AG04450 (cell line): Measurements from ENCODE around the gene CCDC40. TPM values are rescaled to one million over a fixed set of nuclear protein-coding genes. Genes with fewer than 3 reads are reported as not detected.
A peak's percentile ranks its signal among the peaks of the same experiment; 100 is the strongest.

Experiments
- CTCF ChIA-PET: fragments of 300-600, 350-600 bp; formaldehyde crosslinking; extraction: SDS; loops from one replicate; lab custom pipeline; 2022; ENCODE audit warnings: antibody characterized with exemption, inconsistent platforms; lab: Charles Lee
- POLR2A ChIA-PET: fragments of 350-600 bp; formaldehyde crosslinking; extraction: SDS; loops from one replicate; lab custom pipeline; 2021; ENCODE audit warnings: antibody characterized with exemption, inconsistent platforms; lab: Yijun Ruan, JAX
- DNase-seq: peaks from one replicate; pipeline ENCODE4 v3.0.0-alpha.2; 2011; ENCODE audit warnings: low read depth, low spot score
- H3K27ac ChIP-seq: one replicate; pipeline ENCODE4 v1.5.1; 2012; ENCODE audit warnings: low read depth, low read length, control low read depth
- H3K27me3 ChIP-seq: one replicate; pipeline ENCODE4 v1.6.0; 2012; ENCODE audit warnings: low read length; ENCODE audit not compliant: control insufficient read depth, insufficient read depth
- H3K4me3 ChIP-seq: 2 replicates; pipeline ENCODE4 v1.5.1; 2011; ENCODE audit warnings: mild to moderate bottlenecking, low read depth, low read length, control low read depth
- H3K9me3 ChIP-seq: 2 replicates; pipeline ENCODE4 v1.5.1; 2012; ENCODE audit warnings: low read length; ENCODE audit not compliant: control insufficient read depth, insufficient read depth
- polyA plus RNA-seq: library from polyadenylated mRNA; depleted of rRNA; stranded (reverse); fragments of >200 nt; gene quantifications from 2 replicates; pipeline ENCODE4 v1.2.3, GENCODE V29; 2011
- TF ChIP-seq, protein P1 (sequence below): IDR thresholded peaks from 2 replicates; pipeline ENCODE4 v1.5.1; 2011; ENCODE audit warnings: low read depth, low read length, control low read depth, inconsistent platforms

Gene CCDC40
- polyA plus RNA-seq, 1 experiment: 2.4 TPM

DNA sequence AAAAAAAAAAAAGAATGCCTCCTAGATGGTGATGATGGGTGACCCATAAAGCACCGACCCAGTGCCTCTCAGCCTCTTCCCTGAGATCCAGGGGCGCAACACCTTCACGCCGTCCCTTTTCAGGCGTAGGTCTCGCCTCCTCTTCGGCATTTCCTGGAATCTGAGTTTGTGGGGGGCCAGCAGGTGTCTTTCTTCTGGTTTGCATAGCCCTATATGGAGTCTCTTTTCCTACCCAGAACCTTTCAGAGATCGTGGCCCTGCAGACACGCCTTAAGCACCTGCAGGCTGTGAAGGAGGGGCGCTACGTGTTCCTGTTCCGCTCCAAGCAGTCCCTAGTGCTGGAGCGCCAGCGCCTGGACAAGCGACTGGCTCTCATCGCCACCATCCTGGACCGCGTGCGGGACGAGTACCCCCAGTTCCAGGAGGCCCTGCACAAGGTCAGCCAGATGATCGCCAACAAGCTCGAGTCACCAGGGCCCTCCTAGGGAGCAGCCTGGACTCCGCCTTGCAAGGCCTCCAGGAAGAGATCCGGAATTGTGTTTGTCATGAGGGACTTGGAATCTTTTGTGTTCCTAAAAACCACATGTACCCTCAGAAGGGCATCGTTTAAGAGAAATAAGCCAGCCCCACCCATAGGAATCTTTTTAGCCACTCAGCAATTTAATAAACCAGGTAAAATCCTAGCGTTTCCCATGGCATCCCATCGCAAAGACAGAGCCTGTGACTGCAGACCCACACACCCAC is 63.0 kb downstream of the CCDC40 start:
- H3K9me3 ChIP-seq: no peaks in the 10 kb centered on the region
- TF ChIP-seq, protein P1, sequence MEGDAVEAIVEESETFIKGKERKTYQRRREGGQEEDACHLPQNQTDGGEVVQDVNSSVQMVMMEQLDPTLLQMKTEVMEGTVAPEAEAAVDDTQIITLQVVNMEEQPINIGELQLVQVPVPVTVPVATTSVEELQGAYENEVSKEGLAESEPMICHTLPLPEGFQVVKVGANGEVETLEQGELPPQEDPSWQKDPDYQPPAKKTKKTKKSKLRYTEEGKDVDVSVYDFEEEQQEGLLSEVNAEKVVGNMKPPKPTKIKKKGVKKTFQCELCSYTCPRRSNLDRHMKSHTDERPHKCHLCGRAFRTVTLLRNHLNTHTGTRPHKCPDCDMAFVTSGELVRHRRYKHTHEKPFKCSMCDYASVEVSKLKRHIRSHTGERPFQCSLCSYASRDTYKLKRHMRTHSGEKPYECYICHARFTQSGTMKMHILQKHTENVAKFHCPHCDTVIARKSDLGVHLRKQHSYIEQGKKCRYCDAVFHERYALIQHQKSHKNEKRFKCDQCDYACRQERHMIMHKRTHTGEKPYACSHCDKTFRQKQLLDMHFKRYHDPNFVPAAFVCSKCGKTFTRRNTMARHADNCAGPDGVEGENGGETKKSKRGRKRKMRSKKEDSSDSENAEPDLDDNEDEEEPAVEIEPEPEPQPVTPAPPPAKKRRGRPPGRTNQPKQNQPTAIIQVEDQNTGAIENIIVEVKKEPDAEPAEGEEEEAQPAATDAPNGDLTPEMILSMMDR: no peak
- no peak overlapping the region for H3K27ac ChIP-seq
- no peaks in the 10 kb centered on the region for H3K27me3 ChIP-seq
- CTCF ChIA-PET: interaction anchor here (1.5 kb wide), 1 partner anchor 17 kb away, joined by 4 read pairs; no protein-coding TSS in a partner anchor
- POLR2A ChIA-PET: no interaction called here
- DNase-seq: no peak
- H3K4me3 ChIP-seq: no peak overlapping the region

DNA sequence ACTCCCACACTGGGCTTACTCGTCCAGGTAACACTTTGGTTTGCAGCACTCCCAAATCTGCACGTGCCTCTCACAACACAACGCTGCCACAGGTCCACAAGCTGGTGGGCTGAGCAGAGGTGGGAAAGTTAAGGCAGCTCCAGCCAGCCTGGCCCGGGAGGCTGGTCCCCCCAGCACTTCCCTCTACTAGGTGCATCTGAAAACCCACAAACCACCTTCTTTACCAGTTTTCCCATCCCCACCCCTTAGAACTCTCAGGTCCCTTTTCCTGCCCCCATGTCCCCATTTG is 63.5 kb downstream of the CCDC40 start:
- Histone ChIP-seq H3K27me3 (no peaks in the 10 kb centered on the region), H3K4me3 (no peak overlapping the region), H3K27ac (no peak overlapping the region), H3K9me3 (no peaks in the 10 kb centered on the region)
- TF ChIP-seq, protein P1: no peak
- ChIA-PET POLR2A (no interaction called here), CTCF (interaction anchor here (1.5 kb wide), 1 partner anchor 17 kb away, joined by 4 read pairs; no protein-coding TSS in a partner anchor)
- DNase-seq: no peak

DNA sequence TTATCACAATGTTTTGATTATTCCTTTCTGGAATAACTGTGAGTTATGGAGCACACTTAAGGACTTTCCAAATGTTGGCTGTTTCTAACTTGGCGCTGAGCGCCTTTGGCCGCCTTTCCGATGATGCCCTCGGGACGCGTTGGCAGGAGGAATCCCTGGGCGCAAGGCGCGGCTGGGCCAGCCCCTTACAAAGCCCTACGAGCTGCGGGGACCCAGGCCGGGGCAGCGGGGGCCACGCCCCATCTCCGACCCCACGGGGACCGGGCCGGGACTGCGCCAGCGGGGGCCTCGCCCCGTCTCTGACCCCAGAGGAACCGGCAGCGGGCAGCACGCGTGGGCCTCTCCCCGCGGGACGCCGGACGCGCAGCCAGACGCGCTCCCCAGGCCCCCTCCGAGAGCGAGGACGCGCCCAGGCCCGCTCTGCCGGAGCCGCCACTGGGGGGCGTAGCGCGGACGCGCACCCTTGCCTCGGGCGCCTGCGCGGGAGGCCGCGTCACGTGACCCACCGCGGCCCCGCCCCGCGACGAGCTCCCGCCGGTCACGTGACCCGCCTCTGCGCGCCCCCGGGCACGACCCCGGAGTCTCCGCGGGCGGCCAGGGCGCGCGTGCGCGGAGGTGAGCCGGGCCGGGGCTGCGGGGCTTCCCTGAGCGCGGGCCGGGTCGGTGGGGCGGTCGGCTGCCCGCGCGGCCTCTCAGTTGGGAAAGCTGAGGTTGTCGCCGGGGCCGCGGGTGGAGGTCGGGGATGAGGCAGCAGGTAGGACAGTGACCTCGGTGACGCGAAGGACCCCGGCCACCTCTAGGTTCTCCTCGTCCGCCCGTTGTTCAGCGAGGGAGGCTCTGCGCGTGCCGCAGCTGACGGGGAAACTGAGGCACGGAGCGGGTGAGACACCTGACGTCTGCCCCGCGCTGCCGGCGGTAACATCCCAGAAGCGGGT is 64.8 kb downstream of the CCDC40 start, which contains the start of gene GAA:
Gene GAA, plus strand, starts transcription at position 571 of the 935 bp plus-strand sequence. CDS start 3,006 bp downstream, outside the sequence.
- POLR2A ChIA-PET: interaction anchor here (0.5 to 1.4 kb wide), 11 partner anchors 8 to 341 kb away, joined by 3 to 20 read pairs (median 4); no protein-coding TSS in a partner anchor
- Histone ChIP-seq H3K27me3 (no peaks in the 10 kb centered on the region), H3K9me3 (no peaks in the 10 kb centered on the region; the same call in 1 of the 2 replicates), H3K27ac (no peak within 1 kb of the TSS), H3K4me3 (peak within 1 kb of the TSS; percentile 98)
- CTCF ChIA-PET: interaction anchor here (0.6 to 2.3 kb wide), 46 partner anchors 9 to 358 kb away, joined by 3 to 26 read pairs (median 4); partner anchors contain the start of gene SLC26A11
- no peak for DNase-seq
- TF ChIP-seq, protein P1: peak; percentile 56

DNA sequence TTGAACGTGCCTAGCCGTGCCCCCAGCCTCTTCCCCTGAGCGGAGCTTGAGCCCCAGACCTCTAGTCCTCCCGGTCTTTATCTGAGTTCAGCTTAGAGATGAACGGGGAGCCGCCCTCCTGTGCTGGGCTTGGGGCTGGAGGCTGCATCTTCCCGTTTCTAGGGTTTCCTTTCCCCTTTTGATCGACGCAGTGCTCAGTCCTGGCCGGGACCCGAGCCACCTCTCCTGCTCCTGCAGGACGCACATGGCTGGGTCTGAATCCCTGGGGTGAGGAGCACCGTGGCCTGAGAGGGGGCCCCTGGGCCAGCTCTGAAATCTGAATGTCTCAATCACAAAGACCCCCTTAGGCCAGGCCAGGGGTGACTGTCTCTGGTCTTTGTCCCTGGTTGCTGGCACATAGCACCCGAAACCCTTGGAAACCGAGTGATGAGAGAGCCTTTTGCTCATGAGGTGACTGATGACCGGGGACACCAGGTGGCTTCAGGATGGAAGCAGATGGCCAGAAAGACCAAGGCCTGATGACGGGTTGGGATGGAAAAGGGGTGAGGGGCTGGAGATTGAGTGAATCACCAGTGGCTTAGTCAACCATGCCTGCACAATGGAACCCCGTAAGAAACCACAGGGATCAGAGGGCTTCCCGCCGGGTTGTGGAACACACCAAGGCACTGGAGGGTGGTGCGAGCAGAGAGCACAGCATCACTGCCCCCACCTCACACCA is 65.7 kb downstream of the CCDC40 start:
- ChIA-PET POLR2A (interaction anchor here (0.5 to 1.4 kb wide), 8 partner anchors 9 to 1718 kb away, joined by 3 to 20 read pairs (median 4); no protein-coding TSS in a partner anchor), CTCF (interaction anchor here (0.6 to 2.3 kb wide), 45 partner anchors 10 to 359 kb away, joined by 3 to 26 read pairs (median 4); partner anchors contain the start of gene SLC26A11)
- TF ChIP-seq, protein P1: no peak
- no peak for DNase-seq
- Histone ChIP-seq H3K9me3 (no peaks in the 10 kb centered on the region; the same call in 1 of the 2 replicates), H3K27ac (no peak overlapping the region), H3K4me3 (peak overlapping the region; percentile 98), H3K27me3 (no peaks in the 10 kb centered on the region)
